ENCODE results near the gene JAK1.
"Not testable (repeated sequence)": the region's sequence is repeated elsewhere in the genome, so short reads cannot be mapped to it uniquely, and the experiment has no call there.

JAK1 gene

GRCh38 chr1:64829411-64830029 is 136.8 kb downstream of the JAK1 start:
- DNase-seq: no peak

- no peak for DNase-seq
These were observed 137.5 kb downstream of the JAK1 start for GRCh38 chr1:64828829-64829228.

GRCh38 chr1:64826991-64827390 is 139.4 kb downstream of the JAK1 start:
- no peak for DNase-seq

- DNase-seq: peak; percentile 51
These were observed 142.5 kb downstream of the JAK1 start for GRCh38 chr1:64823691-64824476.

GRCh38 chr1:64822621-64823020 is 143.7 kb downstream of the JAK1 start:
- no peak for DNase-seq

- DNase-seq: not testable (repeated sequence)
These were observed 145.8 kb downstream of the JAK1 start for GRCh38 chr1:64820572-64820971.

GRCh38 chr1:64817364-64817763 is 149.0 kb downstream of the JAK1 start:
- not testable (repeated sequence) for DNase-seq

GRCh38 chr1:64814427-64814826 is 151.9 kb downstream of the JAK1 start:
- DNase-seq: no peak

- DNase-seq: no peak
These were observed 155.2 kb downstream of the JAK1 start for GRCh38 chr1:64811131-64811530.

- no peak for DNase-seq
These were observed 156.3 kb downstream of the JAK1 start for GRCh38 chr1:64810001-64810400.

- no peak for DNase-seq
These were observed 157.0 kb downstream of the JAK1 start for GRCh38 chr1:64809309-64809708.

GRCh38 chr1:64801851-64802523 is 164.4 kb downstream of the JAK1 start:
- DNase-seq: no peak

GRCh38 chr1:64798872-64799271 is 167.5 kb downstream of the JAK1 start:
- no peak for DNase-seq

- DNase-seq: no peak
These were observed 175.4 kb downstream of the JAK1 start for GRCh38 chr1:64790832-64791487.
